Measurements from ENCODE around the gene SIDT2. TPM values are rescaled to one million over a fixed set of nuclear protein-coding genes. Genes with fewer than 3 reads are reported as not detected.

SIDT2 gene
- total RNA-seq, 1 experiment from 2014 or later = 20.3 TPM

DNA sequence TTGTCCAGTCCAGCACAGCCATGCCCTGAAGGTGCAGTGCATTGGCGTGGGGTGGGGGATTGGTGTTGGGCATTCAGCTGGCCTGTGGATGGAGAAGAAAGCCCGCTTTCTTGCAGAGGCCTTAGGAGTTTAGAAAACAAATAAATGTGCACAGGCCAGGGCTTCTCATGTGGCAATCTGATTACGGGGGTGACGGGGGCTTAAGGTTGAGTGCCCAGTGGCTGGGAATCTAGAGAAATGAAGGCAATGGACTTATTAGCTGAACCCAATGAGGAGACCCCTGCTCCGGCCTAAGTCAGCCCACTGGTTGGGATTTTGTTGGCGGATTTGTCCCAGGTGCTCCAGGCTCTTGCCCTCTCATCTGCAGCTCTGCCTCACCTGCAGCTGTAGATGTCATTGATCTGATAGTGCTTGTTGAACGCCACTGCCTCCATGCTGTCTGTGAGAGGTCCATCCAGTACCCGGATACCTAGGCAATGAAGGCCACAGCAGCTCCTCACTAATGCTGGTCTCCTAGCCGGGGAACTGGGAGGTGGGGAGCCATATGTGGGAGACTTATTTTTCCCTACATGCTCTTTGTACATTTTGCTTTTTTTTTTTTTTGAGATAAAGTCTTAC lies 47.1 kb downstream of the SIDT2 start:
- TF ChIP-seq EZH2 (IDR thresholded peaks at IDR 0.05; ENCODE audit: low read depth) = no peak
- TF ChIP-seq, protein P1, sequence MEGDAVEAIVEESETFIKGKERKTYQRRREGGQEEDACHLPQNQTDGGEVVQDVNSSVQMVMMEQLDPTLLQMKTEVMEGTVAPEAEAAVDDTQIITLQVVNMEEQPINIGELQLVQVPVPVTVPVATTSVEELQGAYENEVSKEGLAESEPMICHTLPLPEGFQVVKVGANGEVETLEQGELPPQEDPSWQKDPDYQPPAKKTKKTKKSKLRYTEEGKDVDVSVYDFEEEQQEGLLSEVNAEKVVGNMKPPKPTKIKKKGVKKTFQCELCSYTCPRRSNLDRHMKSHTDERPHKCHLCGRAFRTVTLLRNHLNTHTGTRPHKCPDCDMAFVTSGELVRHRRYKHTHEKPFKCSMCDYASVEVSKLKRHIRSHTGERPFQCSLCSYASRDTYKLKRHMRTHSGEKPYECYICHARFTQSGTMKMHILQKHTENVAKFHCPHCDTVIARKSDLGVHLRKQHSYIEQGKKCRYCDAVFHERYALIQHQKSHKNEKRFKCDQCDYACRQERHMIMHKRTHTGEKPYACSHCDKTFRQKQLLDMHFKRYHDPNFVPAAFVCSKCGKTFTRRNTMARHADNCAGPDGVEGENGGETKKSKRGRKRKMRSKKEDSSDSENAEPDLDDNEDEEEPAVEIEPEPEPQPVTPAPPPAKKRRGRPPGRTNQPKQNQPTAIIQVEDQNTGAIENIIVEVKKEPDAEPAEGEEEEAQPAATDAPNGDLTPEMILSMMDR (conservative IDR thresholded peaks at IDR 0.05) = no peak
- H3K36me3 ChIP-seq (ENCODE audit: low read depth) = peaks cover 16% of the 10 kb centered on the region
- H2AFZ ChIP-seq = no peak overlapping the region
- no peaks in the 10 kb centered on the region for H3K9me3 ChIP-seq (ENCODE audit: insufficient read depth, low read depth)
- no peaks in the 10 kb centered on the region for H3K9me2 ChIP-seq (ENCODE audit: insufficient read depth)
- intact Hi-C loops (cut with micrococcal nuclease; ENCODE audit: unreplicated experiment) = loop anchor here (1.0 to 2.0 kb wide), 4 partner anchors 119 to 493 kb away; no protein-coding TSS in a partner anchor
- DNase-seq = no peak
- peaks cover 6% of the 10 kb centered on the region; the same call in 1 of the 2 replicates for H3F3A ChIP-seq (ENCODE audit: insufficient read depth, low read depth)
- ChIA-PET CTCF (interaction anchor here (0.6 to 0.7 kb wide), 2 partner anchors 92 to 390 kb away, joined by 4 read pairs; no protein-coding TSS in a partner anchor), POLR2A (ENCODE audit: unreplicated experiment) (no interaction called here)
- no TSS peak for BruUV-seq (replicated peaks)
- H3K27ac ChIP-seq = no peak overlapping the region
- H3K4me1 ChIP-seq (replicated peaks; ENCODE audit: insufficient read depth) = peaks cover 20% of the 10 kb centered on the region
- H3K4me3 ChIP-seq = no peak overlapping the region
- peaks cover 6% of the 10 kb centered on the region; the same call in 1 of the 2 replicates for H4K20me1 ChIP-seq (ENCODE audit: insufficient read depth)
- H3K27me3 ChIP-seq (ENCODE audit: insufficient read depth, low read depth) = no peaks in the 10 kb centered on the region
- H3K79me2 ChIP-seq (ENCODE audit: low read depth) = peaks cover 14% of the 10 kb centered on the region
- H3K4me2 ChIP-seq = no peak overlapping the region

DNA sequence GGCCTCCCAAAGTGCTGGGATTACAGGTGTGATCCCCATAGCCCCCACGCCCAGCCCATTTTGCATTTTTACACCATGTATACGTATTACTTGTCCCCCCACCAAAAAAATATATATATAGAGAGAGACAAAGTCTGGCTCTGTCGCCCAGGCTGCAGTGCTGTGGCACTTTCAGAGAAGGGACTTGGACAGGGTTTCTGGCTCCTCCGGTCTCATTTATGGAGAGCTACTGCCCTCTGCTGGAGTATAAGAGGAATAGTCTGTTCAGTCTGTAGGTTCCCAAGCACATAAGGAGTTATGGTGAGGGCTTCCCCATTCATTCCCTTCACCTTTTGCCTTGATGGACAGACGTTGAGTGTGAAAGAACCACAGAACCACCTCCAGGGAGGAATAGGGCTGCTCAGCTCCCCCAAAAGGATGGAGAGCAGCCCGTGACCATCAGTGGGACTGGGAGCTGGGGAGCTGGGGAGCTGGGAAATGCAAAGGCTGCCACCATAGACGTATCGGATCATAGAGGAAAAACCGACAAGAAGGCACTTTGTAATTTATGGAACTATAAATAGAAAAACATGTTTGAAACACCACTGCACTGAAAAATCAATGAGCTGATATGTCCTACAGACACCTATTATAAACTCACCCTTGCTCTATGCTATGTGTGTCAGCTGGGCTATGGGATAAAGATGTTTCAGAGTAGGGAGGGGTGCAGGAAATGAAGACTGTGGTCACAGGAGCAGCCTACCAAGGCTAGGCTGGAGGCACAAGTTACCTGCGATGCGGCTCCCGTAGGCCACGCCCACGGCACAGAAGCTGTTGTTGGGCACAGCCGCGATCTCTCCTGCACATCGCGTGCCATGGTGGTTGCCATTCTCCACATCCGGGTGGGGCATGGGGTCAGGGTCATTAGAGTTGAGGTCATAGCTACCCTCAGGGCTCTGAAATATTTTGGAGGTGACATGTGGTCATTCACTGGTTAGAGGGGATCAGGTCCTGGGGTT lies 48.1 kb downstream of the SIDT2 start:
- Histone ChIP-seq H3K27me3 (ENCODE audit: insufficient read depth, low read depth) (no peaks in the 10 kb centered on the region), H3K4me3 (no peak overlapping the region), H3K4me2 (no peak overlapping the region), H3K9me2 (ENCODE audit: insufficient read depth) (no peaks in the 10 kb centered on the region), H3K36me3 (ENCODE audit: low read depth) (peaks cover 16% of the 10 kb centered on the region), H3K27ac (no peak overlapping the region), H3K4me1 (replicated peaks; ENCODE audit: insufficient read depth) (peaks cover 21% of the 10 kb centered on the region), H4K20me1 (ENCODE audit: insufficient read depth) (peaks cover 10% of the 10 kb centered on the region; the same call in 1 of the 2 replicates), H3F3A (ENCODE audit: insufficient read depth, low read depth) (peaks cover 13% of the 10 kb centered on the region; the same call in 1 of the 2 replicates), H2AFZ (no peak overlapping the region), H3K9me3 (ENCODE audit: insufficient read depth, low read depth) (no peaks in the 10 kb centered on the region), H3K79me2 (ENCODE audit: low read depth) (peaks cover 24% of the 10 kb centered on the region)
- intact Hi-C loops (cut with micrococcal nuclease; ENCODE audit: unreplicated experiment) = loop anchor here (1.0 to 2.0 kb wide), 4 partner anchors 120 to 494 kb away; no protein-coding TSS in a partner anchor
- DNase-seq = peak; percentile 39 to 73
- ChIA-PET POLR2A (ENCODE audit: unreplicated experiment) (no interaction called here), CTCF (interaction anchor here (0.6 kb wide), 1 partner anchor 148 kb away, joined by 5 read pairs; no protein-coding TSS in a partner anchor)
- BruUV-seq (replicated peaks) = no TSS peak
- TF ChIP-seq, protein P1 (conservative IDR thresholded peaks at IDR 0.05) = peak; percentile 93
- TF ChIP-seq EZH2 (IDR thresholded peaks at IDR 0.05; ENCODE audit: low read depth) = no peak

DNA sequence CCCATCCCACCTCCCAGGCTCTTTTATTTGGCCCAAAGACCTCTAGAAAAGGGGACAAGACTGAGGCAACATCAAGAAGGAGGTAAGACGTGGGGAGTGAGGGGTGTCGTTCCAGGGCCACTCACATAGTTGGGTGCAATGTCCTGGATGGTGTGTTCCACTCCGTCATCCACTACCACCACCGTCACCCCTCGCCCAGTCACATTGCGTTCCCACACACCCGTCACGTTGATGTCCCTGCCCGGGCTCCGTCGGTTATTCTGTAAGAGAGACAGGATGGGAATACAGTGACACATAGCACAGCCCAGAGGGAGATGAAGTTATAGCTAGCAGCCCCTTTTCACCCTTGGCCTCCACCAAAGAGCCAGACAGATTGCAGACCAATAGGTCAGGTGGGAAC lies 49.5 kb downstream of the SIDT2 start:
- no TSS peak for BruUV-seq (replicated peaks)
- intact Hi-C loops (cut with micrococcal nuclease; ENCODE audit: unreplicated experiment) = no loop called here
- H3K27ac ChIP-seq = no peak overlapping the region
- TF ChIP-seq EZH2 (IDR thresholded peaks at IDR 0.05; ENCODE audit: low read depth) = no peak
- peaks cover 28% of the 10 kb centered on the region for H3K79me2 ChIP-seq (ENCODE audit: low read depth)
- H3K36me3 ChIP-seq (ENCODE audit: low read depth) = peaks cover 14% of the 10 kb centered on the region; the same call in 1 of the 2 replicates
- POLR2A ChIA-PET (ENCODE audit: unreplicated experiment) = no interaction called here
- no peak overlapping the region for H3K4me3 ChIP-seq
- no peak overlapping the region for H2AFZ ChIP-seq
- no peaks in the 10 kb centered on the region for H3K9me3 ChIP-seq (ENCODE audit: insufficient read depth, low read depth)
- H3K4me2 ChIP-seq = no peak overlapping the region
- peak in 1 of 2 experiments; percentile 18 for DNase-seq
- H3K27me3 ChIP-seq (ENCODE audit: insufficient read depth, low read depth) = no peaks in the 10 kb centered on the region
- H4K20me1 ChIP-seq (ENCODE audit: insufficient read depth) = peaks cover 7% of the 10 kb centered on the region; the same call in 1 of the 2 replicates
- H3K4me1 ChIP-seq (replicated peaks; ENCODE audit: insufficient read depth) = peaks cover 13% of the 10 kb centered on the region
- no peaks in the 10 kb centered on the region for H3K9me2 ChIP-seq (ENCODE audit: insufficient read depth)
- peaks cover 7% of the 10 kb centered on the region; the same call in 1 of the 2 replicates for H3F3A ChIP-seq (ENCODE audit: insufficient read depth, low read depth)
- CTCF ChIA-PET = no interaction called here
